Peyer's patch (tissue), 4 donors: ENCODE data around the gene GLB1L. TPM values are rescaled to one million over a fixed set of nuclear protein-coding genes. Genes with fewer than 3 reads are reported as not detected.
"Not testable (repeated sequence)": the region's sequence is repeated elsewhere in the genome, so short reads cannot be mapped to it uniquely, and the experiment has no call there.

Source experiments
- DNase-seq, 3 donors: peaks; one replicate each; pipeline ENCODE4 v3.0.0-alpha.2; 2017 to 2019
- H3K27ac ChIP-seq, 4 donors: fragments of 200-600 bp; sonication (generic); one replicate each; pipeline ENCODE4 v1.5.1; 2016 to 2019
- H3K27me3 ChIP-seq, 2 donors: fragments of 200-600 bp; sonication (generic); one replicate each; pipeline ENCODE4 v1.5.1; 2019
- H3K36me3 ChIP-seq, 3 donors: fragments of 200-600 bp; sonication (generic); one replicate each; pipeline ENCODE4 v1.5.1; 2016 to 2019
- H3K4me1 ChIP-seq, 4 donors: fragments of 200-600 bp; sonication (generic); one replicate each; pipeline ENCODE4 v1.5.1; 2016 to 2019
- H3K4me3 ChIP-seq, 4 donors: fragments of 200-600 bp; sonication (generic); 1 replicate in 3 of 4; 2 replicates in 1 of 4; pipeline ENCODE4 v1.5.1; 2016 to 2019; ENCODE audit warnings: mild to moderate bottlenecking in 1 of 4
- H3K9me3 ChIP-seq, 4 donors: fragments of 200-600 bp; sonication (generic); one replicate each; pipeline ENCODE4 v1.5.1; 2016 to 2019; ENCODE audit warnings: mild to moderate bottlenecking in 1 of 4
- POLR2A ChIP-seq, 2 donors: fragments of 450-650 bp; IDR thresholded peaks; one replicate each; pipeline ENCODE4 v1.5.1; 2017; ENCODE audit warnings: antibody characterized with exemption in 2 of 2, mild to moderate bottlenecking in 2 of 2, moderate library complexity in 2 of 2
- total RNA-seq, 4 donors: library from RNA; depleted of rRNA; stranded (reverse); fragments of >200 nt; gene quantifications; one replicate each; pipeline ENCODE4 v1.1.0, GENCODE V29; 2016
- TF ChIP-seq, protein P1 (sequence below), 6 experiments: fragments of 450-650 bp in 4 of 6; fragments of 200-600 bp in 2 of 6; sonication (generic) in 1 of 6; IDR thresholded peaks; one replicate each; pipeline ENCODE4 v1.5.1; 2017 to 2019; ENCODE audit warnings: antibody characterized with exemption in 6 of 6, mild to moderate bottlenecking in 3 of 6, moderate library complexity in 1 of 6

The GLB1L gene
- total RNA-seq, 4 donors from 2014 or later = 2.7 to 9.5 (median 7.0) TPM; not detected in 1

DNA sequence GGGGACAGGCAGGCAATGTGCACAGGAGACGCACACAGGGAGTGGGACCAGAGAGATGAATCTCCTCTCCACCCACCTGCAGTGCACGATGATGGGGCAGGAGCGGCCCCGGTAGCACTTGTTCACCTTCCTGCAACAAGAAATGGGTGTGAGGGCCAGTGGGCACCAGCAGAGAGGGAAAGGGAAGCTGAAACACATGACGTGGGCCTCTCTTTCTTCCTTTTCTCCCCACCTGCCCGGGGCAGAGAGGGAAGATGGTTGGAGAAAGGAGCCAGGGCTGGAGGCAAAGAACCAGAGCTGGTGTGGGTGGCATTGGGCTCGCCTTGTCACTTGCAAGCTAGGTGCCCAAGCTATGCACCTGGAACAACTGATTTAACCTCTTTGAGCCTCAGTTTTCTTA is 46.1 kb upstream of the GLB1L start:
- no peak overlapping the region for H3K27ac ChIP-seq
- no peak overlapping the region for H3K4me3 ChIP-seq
- peaks cover 0 to 4% (median 0%) of the 10 kb centered on the region in 3 donors for H3K36me3 ChIP-seq
- H3K27me3 ChIP-seq = no peaks in the 10 kb centered on the region
- no peaks in the 10 kb centered on the region for H3K9me3 ChIP-seq
- peak in 1 of 3 donors; percentile 34 for DNase-seq
- TF ChIP-seq, protein P1, sequence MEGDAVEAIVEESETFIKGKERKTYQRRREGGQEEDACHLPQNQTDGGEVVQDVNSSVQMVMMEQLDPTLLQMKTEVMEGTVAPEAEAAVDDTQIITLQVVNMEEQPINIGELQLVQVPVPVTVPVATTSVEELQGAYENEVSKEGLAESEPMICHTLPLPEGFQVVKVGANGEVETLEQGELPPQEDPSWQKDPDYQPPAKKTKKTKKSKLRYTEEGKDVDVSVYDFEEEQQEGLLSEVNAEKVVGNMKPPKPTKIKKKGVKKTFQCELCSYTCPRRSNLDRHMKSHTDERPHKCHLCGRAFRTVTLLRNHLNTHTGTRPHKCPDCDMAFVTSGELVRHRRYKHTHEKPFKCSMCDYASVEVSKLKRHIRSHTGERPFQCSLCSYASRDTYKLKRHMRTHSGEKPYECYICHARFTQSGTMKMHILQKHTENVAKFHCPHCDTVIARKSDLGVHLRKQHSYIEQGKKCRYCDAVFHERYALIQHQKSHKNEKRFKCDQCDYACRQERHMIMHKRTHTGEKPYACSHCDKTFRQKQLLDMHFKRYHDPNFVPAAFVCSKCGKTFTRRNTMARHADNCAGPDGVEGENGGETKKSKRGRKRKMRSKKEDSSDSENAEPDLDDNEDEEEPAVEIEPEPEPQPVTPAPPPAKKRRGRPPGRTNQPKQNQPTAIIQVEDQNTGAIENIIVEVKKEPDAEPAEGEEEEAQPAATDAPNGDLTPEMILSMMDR (IDR thresholded peaks at IDR 0.05) = no peak
- TF ChIP-seq POLR2A (IDR thresholded peaks at IDR 0.05) = no peak
- peaks cover 0 to 13% (median 0%) of the 10 kb centered on the region in 4 donors for H3K4me1 ChIP-seq

DNA sequence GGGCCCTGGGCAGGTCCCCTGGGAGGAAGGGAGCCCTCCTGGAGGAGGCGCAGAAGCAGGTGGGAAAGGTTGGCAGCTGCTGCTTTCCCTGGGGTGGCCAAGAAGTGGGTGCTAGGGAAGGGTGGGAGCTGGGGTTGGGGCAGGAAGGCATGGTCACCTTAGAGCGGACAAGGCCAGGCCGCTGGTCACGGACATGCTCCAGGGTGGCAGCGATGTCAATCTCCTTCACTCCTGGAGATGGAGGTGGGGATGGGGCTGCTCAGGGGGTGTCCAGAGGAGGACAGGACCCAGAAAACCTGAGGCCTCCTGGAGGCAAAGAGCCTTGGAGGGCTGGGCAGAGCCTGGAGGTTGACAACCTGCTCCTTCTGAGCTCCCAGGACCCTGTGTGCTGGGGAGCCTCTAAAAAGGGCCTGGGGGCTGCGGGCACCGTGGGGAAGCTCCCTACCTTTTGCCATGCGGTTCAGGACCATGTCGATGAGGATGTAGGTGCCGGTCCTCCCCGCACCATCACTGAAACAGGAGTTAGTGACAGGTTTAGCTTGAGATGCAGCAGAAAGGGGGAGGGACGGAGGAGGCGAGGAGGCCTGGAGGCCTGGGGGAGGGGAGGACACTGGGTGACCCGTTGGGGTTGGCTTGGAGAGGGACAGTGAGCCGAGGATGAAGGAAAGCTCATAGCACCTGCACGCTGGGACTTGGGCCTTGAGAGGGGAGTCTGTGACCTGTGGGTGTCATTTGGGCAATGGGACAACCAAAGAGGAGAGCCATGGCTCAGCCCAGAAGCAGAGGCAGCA is 45.3 kb upstream of the GLB1L start:
- Histone ChIP-seq H3K9me3 (no peaks in the 10 kb centered on the region), H3K4me1 (peaks cover 0 to 13% (median 0%) of the 10 kb centered on the region in 4 donors), H3K36me3 (peaks cover 0 to 13% (median 0%) of the 10 kb centered on the region in 3 donors), H3K27me3 (no peaks in the 10 kb centered on the region), H3K27ac (peak overlapping the region in 1 of 4 donors; percentile 9), H3K4me3 (no peak overlapping the region)
- TF ChIP-seq, protein P1 (IDR thresholded peaks at IDR 0.05) = no peak
- TF ChIP-seq POLR2A (IDR thresholded peaks at IDR 0.05) = no peak
- peak in 1 of 3 donors; percentile 34 for DNase-seq

DNA sequence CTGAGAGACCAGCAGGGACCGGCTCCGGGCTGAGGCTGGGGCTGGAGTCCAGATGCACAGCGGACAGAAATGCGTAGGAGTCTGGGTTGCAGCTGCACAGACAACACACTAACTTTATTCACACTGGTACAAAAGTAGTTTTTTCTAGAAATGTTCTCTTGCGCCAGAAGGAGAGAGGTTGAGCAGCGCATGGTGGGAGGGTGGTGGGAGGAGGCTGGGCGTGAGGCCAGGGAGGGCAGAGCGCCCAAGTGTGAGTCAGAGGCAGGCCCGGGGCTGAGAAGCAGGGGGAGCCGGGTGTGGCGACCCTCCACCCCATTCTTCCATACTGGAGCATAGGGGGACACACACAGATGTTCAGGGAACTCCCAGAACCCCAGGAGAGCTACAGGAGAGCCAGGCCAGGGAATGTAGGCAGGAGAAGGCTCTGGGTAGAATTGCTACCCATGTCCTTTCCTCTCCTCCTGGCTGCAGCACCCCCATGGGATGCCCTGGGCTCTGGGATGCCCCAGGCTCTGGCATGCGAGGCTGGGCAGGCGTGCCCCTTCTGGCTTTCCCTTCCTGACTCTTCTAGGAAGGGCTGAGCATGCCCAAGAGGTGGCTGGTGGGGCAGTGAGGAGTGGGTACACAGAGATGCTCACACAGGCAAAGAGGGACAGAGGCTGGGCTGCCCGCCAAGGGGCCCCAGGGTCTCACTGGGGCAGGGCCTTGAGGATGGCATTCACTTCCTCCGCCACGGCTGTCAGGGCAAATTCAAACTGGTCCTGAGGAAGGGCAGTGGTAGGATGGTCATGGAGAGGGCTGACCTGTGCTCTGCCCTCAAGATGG is 44.5 kb upstream of the GLB1L start:
- H3K27me3 ChIP-seq = no peaks in the 10 kb centered on the region
- H3K4me1 ChIP-seq = peaks cover 0 to 9% (median 0%) of the 10 kb centered on the region in 4 donors
- no peaks in the 10 kb centered on the region for H3K9me3 ChIP-seq
- no peak overlapping the region for H3K4me3 ChIP-seq
- TF ChIP-seq, protein P1 (IDR thresholded peaks at IDR 0.05) = no peak
- TF ChIP-seq POLR2A (IDR thresholded peaks at IDR 0.05) = no peak
- peak overlapping the region in 3 of 4 donors; percentile 5 to 31 (median 9) for H3K27ac ChIP-seq
- peak in 1 of 3 donors; percentile 51 for DNase-seq
- H3K36me3 ChIP-seq = peaks cover 0 to 21% (median 0%) of the 10 kb centered on the region in 3 donors

DNA sequence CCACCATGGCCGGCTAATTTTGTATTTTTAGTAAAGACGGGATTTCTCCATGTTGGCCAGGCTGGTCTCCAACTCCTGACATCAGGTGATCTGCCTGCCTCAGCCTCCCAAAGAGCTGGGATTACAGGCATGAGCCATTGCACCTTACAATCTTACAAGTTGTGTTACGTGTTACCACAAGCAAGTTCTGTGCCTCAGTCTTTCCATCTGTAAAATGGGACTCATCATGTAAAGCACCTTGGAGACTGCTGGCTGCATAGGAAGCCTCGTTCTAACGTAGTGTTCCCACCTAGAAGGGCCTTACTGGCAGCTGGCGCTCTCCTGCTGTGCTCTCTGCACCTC is 43.9 kb upstream of the GLB1L start:
- peak in 1 of 3 donors; percentile 21 for DNase-seq
- no peak overlapping the region for H3K4me3 ChIP-seq
- H3K9me3 ChIP-seq = no peaks in the 10 kb centered on the region
- H3K27ac ChIP-seq = no peak overlapping the region
- peaks cover 0 to 27% (median 0%) of the 10 kb centered on the region in 3 donors for H3K36me3 ChIP-seq
- H3K4me1 ChIP-seq = peaks cover 0 to 9% (median 0%) of the 10 kb centered on the region in 4 donors
- H3K27me3 ChIP-seq = no peaks in the 10 kb centered on the region
- TF ChIP-seq, protein P1 (IDR thresholded peaks at IDR 0.05) = no peak
- TF ChIP-seq POLR2A (IDR thresholded peaks at IDR 0.05) = no peak

DNA sequence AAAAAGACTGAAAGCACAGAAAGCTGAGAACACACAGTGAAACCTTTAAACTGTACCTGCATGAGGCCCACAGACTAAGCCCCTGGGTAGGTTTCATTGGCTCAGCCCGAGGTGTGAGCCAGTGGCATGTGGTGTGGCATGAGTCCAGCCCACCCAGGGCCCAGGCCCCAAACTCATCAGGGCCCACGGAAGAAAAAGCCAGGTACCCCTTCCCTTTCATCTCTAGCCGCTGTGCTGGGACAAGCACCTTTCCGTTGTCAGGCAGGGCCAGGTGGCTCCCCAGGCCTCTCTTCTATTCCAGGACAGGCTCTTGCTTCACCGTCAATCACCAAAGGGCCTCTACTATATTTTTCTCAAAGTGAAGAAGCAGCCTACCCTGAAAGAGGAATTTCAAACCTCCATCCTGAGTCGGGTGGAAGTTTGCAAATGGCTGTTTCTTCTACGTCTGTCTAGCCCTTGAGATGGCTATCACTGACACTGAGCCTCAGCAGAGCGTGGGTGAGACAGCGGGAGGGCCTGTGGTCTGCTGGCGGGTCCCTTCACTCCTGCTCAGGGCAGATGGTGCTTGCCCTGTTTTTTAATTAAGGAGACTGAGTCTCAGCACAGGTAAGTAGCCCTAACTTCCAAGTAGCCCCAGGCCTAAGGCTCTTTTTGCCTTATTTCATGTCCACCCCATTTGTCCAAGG is 42.5 kb upstream of the GLB1L start:
- H3K4me3 ChIP-seq = no peak overlapping the region
- peak in 1 of 3 donors; percentile 35 for DNase-seq
- H3K9me3 ChIP-seq = no peaks in the 10 kb centered on the region
- H3K27ac ChIP-seq = no peak overlapping the region
- H3K36me3 ChIP-seq = peaks cover 0 to 41% (median 0%) of the 10 kb centered on the region in 3 donors
- H3K4me1 ChIP-seq = peaks cover 0 to 9% (median 0%) of the 10 kb centered on the region in 4 donors
- H3K27me3 ChIP-seq = no peaks in the 10 kb centered on the region
- TF ChIP-seq, protein P1 (IDR thresholded peaks at IDR 0.05) = no peak
- no peak for TF ChIP-seq POLR2A (IDR thresholded peaks at IDR 0.05)

DNA sequence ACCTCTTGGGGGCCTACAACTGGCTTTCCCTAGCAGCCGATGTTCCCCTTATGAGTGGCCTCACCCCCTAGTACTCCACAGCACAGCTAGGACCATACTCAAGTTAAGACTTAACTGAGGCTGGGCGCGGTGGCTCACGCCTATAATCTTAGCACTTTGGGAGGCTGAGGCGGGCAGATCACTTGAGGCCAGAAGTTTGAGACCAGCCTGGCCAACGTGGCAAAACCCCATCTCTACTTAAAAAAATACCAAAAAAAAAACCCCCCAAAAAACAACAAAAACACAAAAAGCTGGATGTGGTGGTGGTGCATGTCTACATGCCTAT is 41.8 kb upstream of the GLB1L start:
- H3K27me3 ChIP-seq, H3K27ac ChIP-seq, H3K9me3 ChIP-seq, H3K4me3 ChIP-seq, H3K4me1 ChIP-seq: not testable (repeated sequence)
- DNase-seq = peak in 1 of 3 donors; percentile 26
- H3K36me3 ChIP-seq = peaks cover 0 to 48% (median 0%) of the 10 kb centered on the region in 3 donors
